GM12878 (cell line): ENCODE results near the gene SECTM1. TPM values are rescaled to one million over a fixed set of nuclear protein-coding genes. Genes with fewer than 3 reads are reported as not detected.

Experiments
- ATAC-seq: fragments of 200-7000 bp; cut with Tn5 transposase; 3 replicates; pipeline ENCODE4 v1.9.1; 2020; ENCODE audit warnings: mild to moderate bottlenecking, moderate library complexity
- BruUV-seq: library from RNA; stranded (reverse); fragments of 400-500 nt; replicated peaks from 2 replicates; lab custom pipeline; 2021; lab: Mats Ljungman, UMichigan
- CTCF ChIA-PET: fragments of 300-600 bp; sonication (Branson Sonifier 250); formaldehyde crosslinking; extraction: SDS; loops from one replicate; lab custom pipeline; 2021; ENCODE audit warnings: inconsistent platforms; lab: Yijun Ruan, JAX
- POLR2A ChIA-PET: fragments of 350-600 bp; formaldehyde crosslinking; extraction: SDS; loops from one replicate; lab custom pipeline; 2021; ENCODE audit warnings: inconsistent platforms; lab: Charles Lee
- RAD21 ChIA-PET: fragments of 300-600 bp; sonication (Branson Sonifier 250); formaldehyde crosslinking; loops from one replicate; lab custom pipeline; 2023; ENCODE audit warnings: antibody characterized with exemption; ENCODE audit not compliant: unreplicated experiment; lab: Charles Lee
- SMC1A ChIA-PET: fragments of 300-600 bp; sonication (Branson Sonifier 250); formaldehyde crosslinking; loops from one replicate; lab custom pipeline; 2023; ENCODE audit not compliant: unreplicated experiment, uncharacterized antibody; lab: Charles Lee
- DNase-seq: peaks from one replicate; pipeline ENCODE4 v3.0.0-alpha.2; 2011; ENCODE audit warnings: low read depth, low spot score
- FAIRE-seq: peaks from 3 replicates; lab custom pipeline; 2011; peaks lifted over from hg19 to GRCh38; lab: Jason Lieb, UNC
- H2AFZ ChIP-seq: 2 replicates; pipeline ENCODE4 v1.6.0; 2011; ENCODE audit warnings: low read depth, low read length, control low read depth; ENCODE audit not compliant: control insufficient read depth
- H3K27ac ChIP-seq: 2 replicates; pipeline ENCODE4 v1.5.1; 2011; ENCODE audit warnings: control low read depth; ENCODE audit not compliant: control insufficient read depth, insufficient read depth
- H3K27me3 ChIP-seq, 2 experiments: replicated peaks in 1 of 2; 2 replicates each; pipeline versions ENCODE4 v1.6.0 to v1.6.1; 2011; ENCODE audit warnings: low read length in 1 of 2; ENCODE audit not compliant: control insufficient read depth in 2 of 2, insufficient read depth in 2 of 2
- H3K36me3 ChIP-seq, 2 experiments: 2 replicates each; pipeline ENCODE4 v1.5.1; 2011; ENCODE audit warnings: low read length in 1 of 2; ENCODE audit not compliant: control insufficient read depth in 2 of 2, insufficient read depth in 2 of 2
- H3K4me1 ChIP-seq: 2 replicates; pipeline ENCODE4 v1.6.1; 2011; ENCODE audit warnings: mild to moderate bottlenecking, low read length, moderate library complexity, mixed read lengths; ENCODE audit not compliant: control insufficient read depth, insufficient read depth
- H3K4me2 ChIP-seq: 2 replicates; pipeline ENCODE4 v1.6.0; 2011; ENCODE audit warnings: control low read depth; ENCODE audit not compliant: control insufficient read depth, insufficient read depth
- H3K4me3 ChIP-seq: fragments of 200-600 bp; sonication (generic); 2 replicates; pipeline ENCODE4 v1.5.1; 2016
- H3K79me2 ChIP-seq: 2 replicates; pipeline ENCODE4 v1.6.0; 2011; ENCODE audit warnings: low read length; ENCODE audit not compliant: control insufficient read depth, insufficient read depth
- H3K9ac ChIP-seq: 2 replicates; pipeline ENCODE4 v1.8.0; 2011; ENCODE audit warnings: low read length, control low read depth, mixed read lengths; ENCODE audit not compliant: control insufficient read depth, insufficient read depth
- H3K9me3 ChIP-seq: replicated peaks from 3 replicates; pipeline ENCODE4 v1.5.1; 2011; ENCODE audit warnings: mild to moderate bottlenecking, low read length; ENCODE audit not compliant: control insufficient read depth, insufficient read depth
- H4K20me1 ChIP-seq: 2 replicates; pipeline ENCODE4 v1.6.0; 2011; ENCODE audit not compliant: control insufficient read depth, insufficient read depth
- HDAC6 ChIP-seq: fragments of 200-600 bp; sonication (generic); IDR thresholded peaks from one replicate; pipeline ENCODE4 v1.8.0; 2017; ENCODE audit warnings: antibody characterized with exemption; ENCODE audit not compliant: unreplicated experiment
- MTA3 ChIP-seq: IDR thresholded peaks from 2 replicates; pipeline ENCODE4 v1.6.1; 2012; ENCODE audit warnings: low read length, inconsistent platforms, borderline replicate concordance
- NKRF ChIP-seq: fragments of 450-650 bp; conservative IDR thresholded peaks from 2 replicates; pipeline ENCODE4 v1.6.1; 2017; ENCODE audit warnings: mild to moderate bottlenecking, moderate library complexity
- PAX8 ChIP-seq: fragments of 450-650 bp; IDR thresholded peaks from 2 replicates; pipeline ENCODE4 v1.6.1; 2017; ENCODE audit warnings: mild to moderate bottlenecking, moderate library complexity
- POU2F2 ChIP-seq: IDR thresholded peaks from 3 replicates; pipeline ENCODE4 v1.6.1; 2011; ENCODE audit warnings: low read depth, mild to moderate bottlenecking, low read length, borderline replicate concordance
- SMAD1 ChIP-seq: fragments of 450-650 bp; IDR thresholded peaks from 2 replicates; pipeline ENCODE4 v1.6.1; 2018; ENCODE audit warnings: mild to moderate bottlenecking, low read depth; ENCODE audit not compliant: partially characterized antibody
- SUZ12 ChIP-seq: fragments of 200-600 bp; sonication (generic); IDR thresholded peaks from one replicate; pipeline ENCODE4 v1.6.1; 2018; ENCODE audit warnings: antibody characterized with exemption, mild to moderate bottlenecking; ENCODE audit not compliant: unreplicated experiment
- YBX1 ChIP-seq: fragments of 450-650 bp; IDR thresholded peaks from 2 replicates; pipeline ENCODE4 v1.6.1; 2016; ENCODE audit warnings: antibody characterized with exemption
- WGBS: methylation state at CpG from one replicate; pipeline ENCODE4 v1.1.6; 2016; ENCODE audit warnings: low lambda C conversion rate; ENCODE audit not compliant: insufficient replicate concordance, insufficient coverage; ENCODE audit errors: missing lambda C conversion rate; 5-methylcytosine and 5-hydroxymethylcytosine counted together
- in situ Hi-C: fragments of 300-500 bp; cut with MboI; formaldehyde crosslinking; loops from 9 replicates; pipeline ENCODE4 v1.14.3; 2018; ENCODE audit warnings: mixed read lengths
- intact Hi-C: fragments of 100-400 bp; cut with micrococcal nuclease; formaldehyde crosslinking; loops from one replicate; pipeline ENCODE4 v1.14.2; 2022; ENCODE audit not compliant: unreplicated experiment
- polyA plus RNA-seq, 11 experiments: library from polyadenylated mRNA; depleted of rRNA in 4 of 11; unstranded in 6 of 11; stranded (reverse) in 5 of 11; fragments of >200 nt; fragmentation: Nextera tagmentation in 4 of 11; fragmentation: Illumina TruSeq in 1 of 11; extraction: Ambion mirVana in 4 of 11; extraction: Trizol in 1 of 11; gene quantifications; 1 replicate in 1 of 11; 2 replicates in 10 of 11; pipeline versions ENCODE4 v1.2.1 to v1.2.3, GENCODE V29; 2011 to 2016; ENCODE audit warnings: inconsistent platforms in 2 of 11, missing spikeins in 2 of 11, low read depth in 1 of 11
- total RNA-seq, 4 experiments: library from RNA; depleted of rRNA in 3 of 4; stranded (reverse); fragments of >200 nt in 3 of 4; fragmentation: Illumina TruSeq in 1 of 4; extraction: Trizol in 1 of 4; gene quantifications; 2 replicates each; pipeline versions ENCODE4 v1.2.1 to v1.2.3, GENCODE V29; 2013 to 2021
- TF ChIP-seq, protein P1 (sequence below): fragments of 450-650 bp; formaldehyde crosslinking; IDR thresholded peaks from 2 replicates; pipeline ENCODE4 v1.4.0; 2020; ENCODE audit warnings: mild to moderate bottlenecking, moderate library complexity
- TF ChIP-seq, protein P2 (sequence below): fragments of 450-650 bp; IDR thresholded peaks from 2 replicates; pipeline ENCODE4 v1.6.1; 2016; ENCODE audit warnings: mild to moderate bottlenecking, moderate library complexity, borderline replicate concordance
- TF ChIP-seq, protein P3 (sequence below), 3 experiments: IDR thresholded peaks in 2 of 3; conservative IDR thresholded peaks in 1 of 3; 2 replicates each; pipeline ENCODE4 v1.5.1; 2011; ENCODE audit warnings: low read depth in 3 of 3, low read length in 3 of 3, mild to moderate bottlenecking in 3 of 3, control low read depth in 2 of 3, moderate library complexity in 2 of 3, inconsistent platforms in 1 of 3, mixed read lengths in 1 of 3; ENCODE audit not compliant: control insufficient read depth in 2 of 3, insufficient read depth in 1 of 3; ENCODE audit errors: extremely low read depth in 1 of 3

The SECTM1 gene
- total and polyA plus RNA-seq, 10 of the 15 experiments (the other 5 are each of a cell fraction or from before 2014, with no cell fraction given): 0.10 to 0.13 (median 0.12) TPM; not detected in 7

DNA sequence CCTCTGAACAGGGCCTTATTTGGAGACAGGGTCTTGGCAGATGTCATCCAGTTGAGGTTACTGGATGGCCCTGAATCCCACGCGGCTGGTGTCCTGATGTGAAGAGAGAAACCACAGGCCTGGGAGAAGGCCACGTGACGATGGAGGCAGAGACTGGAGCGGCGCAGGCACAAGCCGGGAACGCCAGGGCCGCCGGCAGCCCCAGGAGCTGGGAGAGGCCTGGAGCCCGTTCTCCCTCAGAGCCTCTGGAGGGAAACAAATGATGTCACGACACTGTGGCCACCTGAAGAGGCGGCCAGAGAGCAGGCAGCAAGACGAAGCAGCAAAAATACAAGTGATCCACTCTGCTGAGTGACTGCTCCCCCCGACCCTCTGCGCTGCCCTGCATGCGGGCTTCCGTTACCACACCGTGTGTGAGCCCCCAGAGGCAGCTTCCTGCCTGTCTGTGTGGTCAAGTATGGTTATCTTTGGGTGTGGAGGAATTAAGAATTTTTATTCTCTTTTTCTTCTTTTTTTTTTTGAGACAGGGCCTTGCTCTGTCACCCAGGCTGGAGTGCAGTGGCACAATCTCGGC, 27.8 kb downstream of the SECTM1 start:
- Histone ChIP-seq H3K4me2 (no peak overlapping the region), H3K4me1 (peaks cover 27% of the 10 kb centered on the region), H3K27ac (no peak overlapping the region), H3K36me3 (no peaks in the 10 kb centered on the region), H4K20me1 (no peaks in the 10 kb centered on the region), H2AFZ (no peak overlapping the region), H3K4me3 (no peak overlapping the region), H3K27me3 (no peaks in the 10 kb centered on the region; a peak in 2 of 4 replicates), H3K9me3 (no peaks in the 10 kb centered on the region), H3K79me2 (no peaks in the 10 kb centered on the region), H3K9ac (no peak overlapping the region)
- RAD21 ChIA-PET: no interaction called here
- 61% methylated on average over 20 of the region's 20 CpGs for WGBS
- DNase-seq (no peak), FAIRE-seq (no peak), ATAC-seq (no peak)
- no TSS peak for BruUV-seq
- CTCF ChIA-PET: interaction anchor here (0.6 to 1.4 kb wide), 4 partner anchors 11 to 45 kb away, joined by 3 read pairs; partner anchors contain the start of gene CD7
- intact Hi-C loops: no loop called here
- SMC1A ChIA-PET: interaction anchor here (0.6 to 1.6 kb wide), 2 partner anchors 44 to 64 kb away, joined by 3 to 5 read pairs; no protein-coding TSS in a partner anchor
- in situ Hi-C loops: no loop called here
- POLR2A ChIA-PET: interaction anchor here (0.9 to 3.0 kb wide), 2 partner anchors 9 to 13 kb away, joined by 4 to 10 read pairs; no protein-coding TSS in a partner anchor
- TF ChIP-seq MTA3 (no peak), HDAC6 (no peak), POU2F2 (no peak), SUZ12 (no peak), NKRF (no peak), SMAD1 (no peak), YBX1 (no peak), PAX8 (no peak)
- TF ChIP-seq, protein P1, sequence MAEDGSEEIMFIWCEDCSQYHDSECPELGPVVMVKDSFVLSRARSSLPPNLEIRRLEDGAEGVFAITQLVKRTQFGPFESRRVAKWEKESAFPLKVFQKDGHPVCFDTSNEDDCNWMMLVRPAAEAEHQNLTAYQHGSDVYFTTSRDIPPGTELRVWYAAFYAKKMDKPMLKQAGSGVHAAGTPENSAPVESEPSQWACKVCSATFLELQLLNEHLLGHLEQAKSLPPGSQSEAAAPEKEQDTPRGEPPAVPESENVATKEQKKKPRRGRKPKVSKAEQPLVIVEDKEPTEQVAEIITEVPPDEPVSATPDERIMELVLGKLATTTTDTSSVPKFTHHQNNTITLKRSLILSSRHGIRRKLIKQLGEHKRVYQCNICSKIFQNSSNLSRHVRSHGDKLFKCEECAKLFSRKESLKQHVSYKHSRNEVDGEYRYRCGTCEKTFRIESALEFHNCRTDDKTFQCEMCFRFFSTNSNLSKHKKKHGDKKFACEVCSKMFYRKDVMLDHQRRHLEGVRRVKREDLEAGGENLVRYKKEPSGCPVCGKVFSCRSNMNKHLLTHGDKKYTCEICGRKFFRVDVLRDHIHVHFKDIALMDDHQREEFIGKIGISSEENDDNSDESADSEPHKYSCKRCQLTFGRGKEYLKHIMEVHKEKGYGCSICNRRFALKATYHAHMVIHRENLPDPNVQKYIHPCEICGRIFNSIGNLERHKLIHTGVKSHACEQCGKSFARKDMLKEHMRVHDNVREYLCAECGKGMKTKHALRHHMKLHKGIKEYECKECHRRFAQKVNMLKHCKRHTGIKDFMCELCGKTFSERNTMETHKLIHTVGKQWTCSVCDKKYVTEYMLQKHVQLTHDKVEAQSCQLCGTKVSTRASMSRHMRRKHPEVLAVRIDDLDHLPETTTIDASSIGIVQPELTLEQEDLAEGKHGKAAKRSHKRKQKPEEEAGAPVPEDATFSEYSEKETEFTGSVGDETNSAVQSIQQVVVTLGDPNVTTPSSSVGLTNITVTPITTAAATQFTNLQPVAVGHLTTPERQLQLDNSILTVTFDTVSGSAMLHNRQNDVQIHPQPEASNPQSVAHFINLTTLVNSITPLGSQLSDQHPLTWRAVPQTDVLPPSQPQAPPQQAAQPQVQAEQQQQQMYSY (CRISPR knock-in tag): no peak
- TF ChIP-seq, protein P2, sequence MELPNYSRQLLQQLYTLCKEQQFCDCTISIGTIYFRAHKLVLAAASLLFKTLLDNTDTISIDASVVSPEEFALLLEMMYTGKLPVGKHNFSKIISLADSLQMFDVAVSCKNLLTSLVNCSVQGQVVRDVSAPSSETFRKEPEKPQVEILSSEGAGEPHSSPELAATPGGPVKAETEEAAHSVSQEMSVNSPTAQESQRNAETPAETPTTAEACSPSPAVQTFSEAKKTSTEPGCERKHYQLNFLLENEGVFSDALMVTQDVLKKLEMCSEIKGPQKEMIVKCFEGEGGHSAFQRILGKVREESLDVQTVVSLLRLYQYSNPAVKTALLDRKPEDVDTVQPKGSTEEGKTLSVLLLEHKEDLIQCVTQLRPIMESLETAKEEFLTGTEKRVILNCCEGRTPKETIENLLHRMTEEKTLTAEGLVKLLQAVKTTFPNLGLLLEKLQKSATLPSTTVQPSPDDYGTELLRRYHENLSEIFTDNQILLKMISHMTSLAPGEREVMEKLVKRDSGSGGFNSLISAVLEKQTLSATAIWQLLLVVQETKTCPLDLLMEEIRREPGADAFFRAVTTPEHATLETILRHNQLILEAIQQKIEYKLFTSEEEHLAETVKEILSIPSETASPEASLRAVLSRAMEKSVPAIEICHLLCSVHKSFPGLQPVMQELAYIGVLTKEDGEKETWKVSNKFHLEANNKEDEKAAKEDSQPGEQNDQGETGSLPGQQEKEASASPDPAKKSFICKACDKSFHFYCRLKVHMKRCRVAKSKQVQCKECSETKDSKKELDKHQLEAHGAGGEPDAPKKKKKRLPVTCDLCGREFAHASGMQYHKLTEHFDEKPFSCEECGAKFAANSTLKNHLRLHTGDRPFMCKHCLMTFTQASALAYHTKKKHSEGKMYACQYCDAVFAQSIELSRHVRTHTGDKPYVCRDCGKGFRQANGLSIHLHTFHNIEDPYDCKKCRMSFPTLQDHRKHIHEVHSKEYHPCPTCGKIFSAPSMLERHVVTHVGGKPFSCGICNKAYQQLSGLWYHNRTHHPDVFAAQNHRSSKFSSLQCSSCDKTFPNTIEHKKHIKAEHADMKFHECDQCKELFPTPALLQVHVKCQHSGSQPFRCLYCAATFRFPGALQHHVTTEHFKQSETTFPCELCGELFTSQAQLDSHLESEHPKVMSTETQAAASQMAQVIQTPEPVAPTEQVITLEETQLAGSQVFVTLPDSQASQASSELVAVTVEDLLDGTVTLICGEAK: no peak
- TF ChIP-seq, protein P3, sequence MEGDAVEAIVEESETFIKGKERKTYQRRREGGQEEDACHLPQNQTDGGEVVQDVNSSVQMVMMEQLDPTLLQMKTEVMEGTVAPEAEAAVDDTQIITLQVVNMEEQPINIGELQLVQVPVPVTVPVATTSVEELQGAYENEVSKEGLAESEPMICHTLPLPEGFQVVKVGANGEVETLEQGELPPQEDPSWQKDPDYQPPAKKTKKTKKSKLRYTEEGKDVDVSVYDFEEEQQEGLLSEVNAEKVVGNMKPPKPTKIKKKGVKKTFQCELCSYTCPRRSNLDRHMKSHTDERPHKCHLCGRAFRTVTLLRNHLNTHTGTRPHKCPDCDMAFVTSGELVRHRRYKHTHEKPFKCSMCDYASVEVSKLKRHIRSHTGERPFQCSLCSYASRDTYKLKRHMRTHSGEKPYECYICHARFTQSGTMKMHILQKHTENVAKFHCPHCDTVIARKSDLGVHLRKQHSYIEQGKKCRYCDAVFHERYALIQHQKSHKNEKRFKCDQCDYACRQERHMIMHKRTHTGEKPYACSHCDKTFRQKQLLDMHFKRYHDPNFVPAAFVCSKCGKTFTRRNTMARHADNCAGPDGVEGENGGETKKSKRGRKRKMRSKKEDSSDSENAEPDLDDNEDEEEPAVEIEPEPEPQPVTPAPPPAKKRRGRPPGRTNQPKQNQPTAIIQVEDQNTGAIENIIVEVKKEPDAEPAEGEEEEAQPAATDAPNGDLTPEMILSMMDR (IDR thresholded peaks at IDR 0.05 in 2 of 3, conservative IDR thresholded peaks at IDR 0.05 in 1 of 3; ENCODE audit: control insufficient read depth in 2 of 3, extremely low read depth in 1 of 3, insufficient read depth in 1 of 3, low read depth in 3 of 3, low read length in 3 of 3): no peak
